ENCODE results near the gene CACNA1H. TPM values are rescaled to one million over a fixed set of nuclear protein-coding genes. Genes with fewer than 3 reads are reported as not detected.

CACNA1H gene
- total and polyA plus RNA-seq, 12 donors, result 1.7 to 8.7 (median 2.5) TPM

- ATAC-seq, result no peak
- no peak overlapping the region for H3K4me3 ChIP-seq
- peaks cover 16 to 68% (median 58%) of the 10 kb centered on the region in 7 donors for H3K27me3 ChIP-seq
- TF ChIP-seq, protein P1, sequence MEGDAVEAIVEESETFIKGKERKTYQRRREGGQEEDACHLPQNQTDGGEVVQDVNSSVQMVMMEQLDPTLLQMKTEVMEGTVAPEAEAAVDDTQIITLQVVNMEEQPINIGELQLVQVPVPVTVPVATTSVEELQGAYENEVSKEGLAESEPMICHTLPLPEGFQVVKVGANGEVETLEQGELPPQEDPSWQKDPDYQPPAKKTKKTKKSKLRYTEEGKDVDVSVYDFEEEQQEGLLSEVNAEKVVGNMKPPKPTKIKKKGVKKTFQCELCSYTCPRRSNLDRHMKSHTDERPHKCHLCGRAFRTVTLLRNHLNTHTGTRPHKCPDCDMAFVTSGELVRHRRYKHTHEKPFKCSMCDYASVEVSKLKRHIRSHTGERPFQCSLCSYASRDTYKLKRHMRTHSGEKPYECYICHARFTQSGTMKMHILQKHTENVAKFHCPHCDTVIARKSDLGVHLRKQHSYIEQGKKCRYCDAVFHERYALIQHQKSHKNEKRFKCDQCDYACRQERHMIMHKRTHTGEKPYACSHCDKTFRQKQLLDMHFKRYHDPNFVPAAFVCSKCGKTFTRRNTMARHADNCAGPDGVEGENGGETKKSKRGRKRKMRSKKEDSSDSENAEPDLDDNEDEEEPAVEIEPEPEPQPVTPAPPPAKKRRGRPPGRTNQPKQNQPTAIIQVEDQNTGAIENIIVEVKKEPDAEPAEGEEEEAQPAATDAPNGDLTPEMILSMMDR (IDR thresholded peaks at IDR 0.05), result no peak
- intact Hi-C loops (cut with DNase I), result no loop called here
- H3K27ac ChIP-seq, result no peak overlapping the region
- H3K36me3 ChIP-seq, result no peaks in the 10 kb centered on the region
- no peak for DNase-seq
- no peaks in the 10 kb centered on the region for H3K9me3 ChIP-seq
- no peaks in the 10 kb centered on the region for H3K4me1 ChIP-seq
- 72 to 75% methylated on average over 12 of the region's 12 CpGs for WGBS, 2 donors
Observed at GRCh38 chr16:1258225-1258600, 105.3 kb downstream of the CACNA1H start.

GRCh38 chr16:1258906-1259759 lies 106.2 kb downstream of the CACNA1H start:
- no peak for ATAC-seq
- TF ChIP-seq, protein P1 (IDR thresholded peaks at IDR 0.05), result no peak
- DNase-seq, result no peak
- Histone ChIP-seq H3K4me1 (no peaks in the 10 kb centered on the region), H3K4me3 (no peak overlapping the region), H3K36me3 (no peaks in the 10 kb centered on the region), H3K9me3 (no peaks in the 10 kb centered on the region), H3K27ac (no peak overlapping the region), H3K27me3 (peaks cover 16 to 73% (median 65%) of the 10 kb centered on the region in 7 donors)
- WGBS, 2 donors, result 13 to 19% methylated on average over 41 to 42 of the region's 42 CpGs
- intact Hi-C loops (cut with DNase I), result no loop called here

- DNase-seq, result no peak
- no peak for ATAC-seq
- intact Hi-C loops (cut with DNase I), result no loop called here
- Histone ChIP-seq H3K4me3 (no peak overlapping the region), H3K4me1 (no peaks in the 10 kb centered on the region), H3K9me3 (no peaks in the 10 kb centered on the region), H3K27me3 (peaks cover 16 to 73% (median 65%) of the 10 kb centered on the region in 7 donors), H3K27ac (no peak overlapping the region), H3K36me3 (no peaks in the 10 kb centered on the region)
- WGBS, 2 donors, result 22 to 32% methylated on average over 11 of the region's 11 CpGs
- TF ChIP-seq, protein P1 (IDR thresholded peaks at IDR 0.05), result no peak
Observed at GRCh38 chr16:1259760-1260068, 106.8 kb downstream of the CACNA1H start.

DNA sequence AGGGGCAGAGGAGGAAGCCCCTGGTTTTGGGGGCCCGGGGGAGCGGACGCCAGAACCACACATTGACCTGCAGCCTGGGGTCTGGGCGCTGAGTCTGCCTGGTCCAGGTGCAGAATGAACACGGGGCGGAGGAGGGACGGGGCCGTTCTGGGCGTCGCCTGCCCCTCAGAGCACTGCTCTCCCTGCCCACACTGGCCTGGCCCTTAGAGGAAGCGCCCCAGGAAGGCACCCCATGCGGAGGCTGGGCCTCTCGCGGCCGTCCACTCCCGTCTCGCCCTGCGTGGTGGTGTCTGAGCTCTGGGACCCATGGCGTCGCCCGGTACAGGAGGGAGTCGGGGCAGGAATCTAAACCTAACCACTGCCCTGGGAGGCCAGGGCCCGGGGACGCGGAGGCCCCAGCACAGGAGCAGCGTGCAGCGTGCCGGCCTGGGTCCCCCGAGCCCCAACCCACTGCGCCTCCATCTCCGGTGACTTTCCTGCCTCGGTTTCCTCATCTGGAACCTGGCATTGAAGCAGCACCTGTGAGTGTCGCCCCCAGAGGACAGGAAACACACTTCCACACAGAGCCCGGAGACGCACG lies 107.3 kb downstream of the CACNA1H start:
- H3K27ac ChIP-seq, result no peak overlapping the region
- ATAC-seq (no peak), DNase-seq (no peak)
- H3K36me3 ChIP-seq, result no peaks in the 10 kb centered on the region
- TF ChIP-seq, protein P1 (IDR thresholded peaks at IDR 0.05), result no peak
- WGBS, 2 donors, result 69 to 70% methylated on average over 36 of the region's 36 CpGs
- H3K4me3 ChIP-seq, result no peak overlapping the region
- intact Hi-C loops (cut with DNase I), result no loop called here
- no peaks in the 10 kb centered on the region for H3K4me1 ChIP-seq
- H3K27me3 ChIP-seq, result peaks cover 16 to 73% (median 65%) of the 10 kb centered on the region in 7 donors
- H3K9me3 ChIP-seq, result no peaks in the 10 kb centered on the region
